ENCODE results near the gene SLC35B1. TPM values are rescaled to one million over a fixed set of nuclear protein-coding genes. Genes with fewer than 3 reads are reported as not detected.

Gene SLC35B1
- polyA plus RNA-seq, 1 of the 3 experiments (the other 2 are of a cell fraction) = 89.8 TPM

- TF ChIP-seq CHD2 (IDR thresholded peaks at IDR 0.05; ENCODE audit: low read length, partially characterized antibody) = no peak
- no peak for TF ChIP-seq GATA2 (CRISPR knock-in tag; IDR thresholded peaks at IDR 0.05)
- no peak for TF ChIP-seq TCF12 (IDR thresholded peaks at IDR 0.05)
- no peak for TF ChIP-seq MEF2A (IDR thresholded peaks at IDR 0.05; ENCODE audit: borderline replicate concordance, low read depth)
- no peak for TF ChIP-seq RCOR1 (IDR thresholded peaks at IDR 0.05; ENCODE audit: low read length)
- no peak for TF ChIP-seq EP300 (IDR thresholded peaks at IDR 0.05; ENCODE audit: borderline replicate concordance in 1 of 2, low read depth in 1 of 2, low read length in 1 of 2)
- no peak for TF ChIP-seq JUND (IDR thresholded peaks at IDR 0.05)
- no peak for TF ChIP-seq USF1 (IDR thresholded peaks at IDR 0.05; ENCODE audit: borderline replicate concordance, low read depth)
- TF ChIP-seq EZH2phosphoT487 (IDR thresholded peaks at IDR 0.05; ENCODE audit: borderline replicate concordance, low read depth) = no peak
- TF ChIP-seq ZBTB33 (IDR thresholded peaks at IDR 0.05; ENCODE audit: borderline replicate concordance, low read depth) = no peak
- no peak for TF ChIP-seq REST (IDR thresholded peaks at IDR 0.05; ENCODE audit: low read depth, low read length)
- no peak for TF ChIP-seq MAX (IDR thresholded peaks at IDR 0.05; ENCODE audit: low read depth)
- no peak for TF ChIP-seq RXRA (IDR thresholded peaks at IDR 0.05; ENCODE audit: borderline replicate concordance, low read depth)
- TF ChIP-seq YY1 (IDR thresholded peaks at IDR 0.05; ENCODE audit: low read depth) = no peak
- DNase-seq = no peak
- POLR2A ChIA-PET = no interaction called here
- Histone ChIP-seq H3K9me2 (no peaks in the 10 kb centered on the region), H3K4me1 (ENCODE audit: control insufficient read depth in 1 of 2, insufficient read depth in 2 of 2, low read depth in 1 of 2, low read length in 1 of 2) (peaks cover 0 to 2% of the 10 kb centered on the region in 2 experiments; a peak in 1 of 4 replicates), H3F3A (replicated peaks; ENCODE audit: insufficient read depth) (peaks cover 4% of the 10 kb centered on the region), H4K20me1 (ENCODE audit: insufficient read depth) (no peaks in the 10 kb centered on the region), H2AFZ (ENCODE audit: low read depth) (no peak overlapping the region), H3K36me3 (replicated peaks in 1 of 2; ENCODE audit: control insufficient read depth in 1 of 2, insufficient read depth in 2 of 2, low read length in 1 of 2) (no peaks in the 10 kb centered on the region), H3K79me2 (ENCODE audit: insufficient read depth) (no peaks in the 10 kb centered on the region), H3K27ac (ENCODE audit: low read depth in 2 of 2, low read length in 1 of 2) (no peak overlapping the region), H3K4me3 (ENCODE audit: low read depth in 2 of 2, low read length in 1 of 2) (no peak overlapping the region), H3K9me3 (no peaks in the 10 kb centered on the region), H3K9ac (no peak overlapping the region), H3K4me2 (no peak overlapping the region), H3K27me3 (ENCODE audit: insufficient read depth) (no peaks in the 10 kb centered on the region)
- 60% methylated on average over 4 of the region's 4 CpGs for WGBS (ENCODE audit: low lambda C conversion rate)
- CTCF ChIA-PET = interaction anchor here (50.8 kb wide), 1 partner anchor 117 kb away, joined by 2107 read pairs; the partner anchor contains the start of gene NXPH3
These were observed 15.0 kb downstream of the SLC35B1 start for GRCh38 chr17:49692751-49693150.
